Upper lobe of right lung (tissue), 1 donor: ENCODE results near the gene CLEC16A. TPM values are rescaled to one million over a fixed set of nuclear protein-coding genes. Genes with fewer than 3 reads are reported as not detected.

ENCODE experiments used
- ATAC-seq: fragments of 200-7000 bp; cut with Tn5 transposase; one replicate; pipeline ENCODE4 v1.9.1; 2020; ENCODE audit warnings: mild to moderate bottlenecking, moderate library complexity
- DNase-seq: peaks from one replicate; pipeline ENCODE4 v3.0.0-alpha.2; 2020
- H3K27ac ChIP-seq: fragments of 200-600 bp; one replicate; pipeline ENCODE4 v1.8.0; 2022
- H3K27me3 ChIP-seq: fragments of 200-600 bp; one replicate; pipeline ENCODE4 v1.8.0; 2022; ENCODE audit warnings: mild to moderate bottlenecking
- H3K36me3 ChIP-seq: fragments of 200-600 bp; one replicate; pipeline ENCODE4 v1.8.0; 2022
- H3K4me1 ChIP-seq: fragments of 200-600 bp; one replicate; pipeline ENCODE4 v1.8.0; 2022
- H3K4me3 ChIP-seq: fragments of 200-600 bp; one replicate; pipeline ENCODE4 v1.8.0; 2022; ENCODE audit warnings: mild to moderate bottlenecking
- H3K9me3 ChIP-seq: fragments of 200-600 bp; one replicate; pipeline ENCODE4 v1.8.0; 2022
- intact Hi-C: fragments of 100-400 bp; cut with DNase I; formaldehyde crosslinking; loops from one replicate; pipeline ENCODE4 v1.11.0; 2022
- total RNA-seq: library from RNA; stranded (reverse); fragmentation: NEBNext Ultra II Directional; extraction: Animal tissue kit (Norgen Biotek cat#: 25700); gene quantifications from one replicate; pipeline ENCODE4 v1.2.1, GENCODE V29; 2021
- TF ChIP-seq, protein P1 (sequence below): fragments of 200-600 bp; IDR thresholded peaks from one replicate; pipeline ENCODE4 v1.8.0; 2022; ENCODE audit warnings: antibody characterized with exemption
- donor health status: DM: no; HTN: yes; CAD: no; lungs with severe emphysema.

CLEC16A gene
- total RNA-seq, 1 donor from 2014 or later: 36.9 TPM

DNA sequence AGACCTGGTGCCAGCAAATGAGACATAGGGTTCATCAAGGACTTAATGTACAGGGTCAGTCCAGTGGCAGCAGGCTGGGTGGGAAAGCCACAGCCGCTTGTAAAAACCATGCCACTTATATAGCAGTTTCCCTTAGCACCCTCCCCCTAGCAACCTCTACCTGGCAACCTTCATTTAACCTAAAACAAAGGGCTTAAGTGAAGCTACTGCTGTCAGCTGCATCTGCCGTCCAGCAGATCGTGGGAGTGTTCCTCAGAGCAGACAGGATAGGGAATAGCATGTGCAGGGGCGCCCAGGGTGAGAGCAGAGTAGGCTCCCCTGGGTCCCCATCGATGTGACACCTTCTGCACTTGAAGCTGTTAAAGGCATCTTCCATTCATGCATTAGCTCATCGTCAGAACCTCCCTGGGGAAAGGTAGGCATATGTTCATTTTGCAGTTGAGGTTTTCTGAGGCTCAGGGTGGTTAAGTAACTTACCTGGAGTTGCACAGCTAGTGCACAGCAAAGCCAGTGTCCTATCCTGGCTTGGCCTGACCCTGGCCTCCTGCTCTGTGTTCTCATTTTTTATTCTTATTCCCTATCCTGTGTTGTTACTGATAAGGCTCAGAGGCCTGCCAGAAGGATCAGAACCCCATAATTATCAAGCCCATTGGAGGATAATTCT, 199.1 kb downstream of the CLEC16A start:
- intact Hi-C loops: no loop called here
- Histone ChIP-seq H3K9me3 (no peaks in the 10 kb centered on the region), H3K27me3 (no peaks in the 10 kb centered on the region), H3K4me1 (peaks cover 14% of the 10 kb centered on the region), H3K36me3 (no peaks in the 10 kb centered on the region), H3K27ac (no peak overlapping the region), H3K4me3 (no peak overlapping the region)
- ATAC-seq (no peak), DNase-seq (no peak)
- TF ChIP-seq, protein P1, sequence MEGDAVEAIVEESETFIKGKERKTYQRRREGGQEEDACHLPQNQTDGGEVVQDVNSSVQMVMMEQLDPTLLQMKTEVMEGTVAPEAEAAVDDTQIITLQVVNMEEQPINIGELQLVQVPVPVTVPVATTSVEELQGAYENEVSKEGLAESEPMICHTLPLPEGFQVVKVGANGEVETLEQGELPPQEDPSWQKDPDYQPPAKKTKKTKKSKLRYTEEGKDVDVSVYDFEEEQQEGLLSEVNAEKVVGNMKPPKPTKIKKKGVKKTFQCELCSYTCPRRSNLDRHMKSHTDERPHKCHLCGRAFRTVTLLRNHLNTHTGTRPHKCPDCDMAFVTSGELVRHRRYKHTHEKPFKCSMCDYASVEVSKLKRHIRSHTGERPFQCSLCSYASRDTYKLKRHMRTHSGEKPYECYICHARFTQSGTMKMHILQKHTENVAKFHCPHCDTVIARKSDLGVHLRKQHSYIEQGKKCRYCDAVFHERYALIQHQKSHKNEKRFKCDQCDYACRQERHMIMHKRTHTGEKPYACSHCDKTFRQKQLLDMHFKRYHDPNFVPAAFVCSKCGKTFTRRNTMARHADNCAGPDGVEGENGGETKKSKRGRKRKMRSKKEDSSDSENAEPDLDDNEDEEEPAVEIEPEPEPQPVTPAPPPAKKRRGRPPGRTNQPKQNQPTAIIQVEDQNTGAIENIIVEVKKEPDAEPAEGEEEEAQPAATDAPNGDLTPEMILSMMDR: no peak

DNA sequence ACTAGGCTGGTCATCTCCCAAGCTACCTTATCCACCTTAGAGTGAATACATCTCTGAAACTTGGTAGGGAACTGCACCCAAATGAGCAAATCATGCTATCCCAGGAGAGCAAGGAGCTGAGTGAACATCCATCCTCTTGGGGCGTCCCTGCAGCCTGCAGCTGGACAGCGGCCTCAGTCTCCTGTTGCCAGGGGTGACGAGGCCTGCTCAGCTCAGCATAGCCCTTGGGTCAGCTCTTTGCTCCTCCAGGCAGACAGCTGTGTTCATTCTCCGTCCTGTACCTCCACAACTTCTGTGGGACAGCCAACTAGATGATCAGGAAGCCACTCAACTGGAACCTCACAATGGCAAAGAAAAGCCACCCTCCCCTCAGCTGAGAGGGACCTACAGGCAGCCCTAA, 199.8 kb downstream of the CLEC16A start:
- no peak overlapping the region for H3K4me3 ChIP-seq
- H3K36me3 ChIP-seq: no peaks in the 10 kb centered on the region
- H3K27me3 ChIP-seq: no peaks in the 10 kb centered on the region
- TF ChIP-seq, protein P1: no peak
- H3K4me1 ChIP-seq: peaks cover 9% of the 10 kb centered on the region
- DNase-seq (no peak), ATAC-seq (no peak)
- no peak overlapping the region for H3K27ac ChIP-seq
- no peaks in the 10 kb centered on the region for H3K9me3 ChIP-seq
- intact Hi-C loops: no loop called here

DNA sequence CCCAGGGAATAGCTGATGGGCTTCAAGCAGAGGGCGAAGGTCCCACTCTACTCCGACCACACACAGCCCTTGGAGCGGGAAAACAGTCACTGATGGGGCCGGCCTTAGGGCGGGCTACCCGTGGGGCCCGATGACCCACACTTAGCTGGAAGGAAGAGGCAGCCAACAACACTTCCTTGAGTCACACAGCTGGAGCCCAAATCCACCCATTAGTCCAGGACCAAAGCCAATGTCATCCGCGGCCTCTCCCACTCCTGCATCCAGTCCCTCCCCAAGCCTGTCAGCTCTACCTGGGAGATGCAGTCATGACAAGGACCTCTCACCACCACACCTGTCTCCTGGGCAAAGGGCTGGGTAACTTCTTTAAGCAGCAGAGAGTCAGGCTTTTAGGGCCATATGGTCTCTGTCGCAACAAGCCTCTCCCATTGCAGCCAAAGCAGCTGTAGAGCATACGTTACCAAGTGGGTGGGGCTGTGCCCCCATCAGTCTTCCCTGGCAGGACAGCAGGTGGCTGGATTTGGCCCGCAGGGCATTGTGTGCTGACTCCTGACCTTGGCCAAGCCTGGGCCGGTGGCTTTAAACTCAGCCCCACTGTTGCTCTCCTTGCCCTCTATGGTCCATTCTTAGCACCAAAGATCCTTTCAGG, 200.9 kb downstream of the CLEC16A start:
- Histone ChIP-seq H3K9me3 (no peaks in the 10 kb centered on the region), H3K27me3 (no peaks in the 10 kb centered on the region), H3K4me1 (no peaks in the 10 kb centered on the region), H3K36me3 (no peaks in the 10 kb centered on the region), H3K4me3 (no peak overlapping the region), H3K27ac (no peak overlapping the region)
- DNase-seq (no peak), ATAC-seq (peak; percentile 12)
- TF ChIP-seq, protein P1: no peak
- intact Hi-C loops: no loop called here

DNA sequence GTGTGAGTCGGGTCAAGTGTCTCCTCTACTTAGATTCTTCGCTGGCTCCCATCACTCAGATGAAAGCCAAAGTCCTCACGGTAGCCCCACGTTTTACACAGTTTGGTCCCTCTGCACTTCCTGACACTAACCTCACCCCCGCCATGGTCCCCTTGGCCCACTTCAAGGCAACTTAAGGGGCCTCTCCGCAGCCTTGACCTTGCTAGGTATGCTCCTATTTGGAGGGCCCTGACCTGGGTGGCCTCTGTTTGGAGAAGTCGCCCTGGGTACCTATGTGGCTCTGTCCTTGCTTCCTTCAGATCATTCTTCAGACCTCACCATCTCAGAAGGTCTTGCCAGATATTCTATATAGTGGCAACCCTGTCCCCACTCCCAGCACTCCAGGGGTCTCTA, 201.5 kb downstream of the CLEC16A start:
- Histone ChIP-seq H3K27me3 (no peaks in the 10 kb centered on the region), H3K9me3 (no peaks in the 10 kb centered on the region), H3K36me3 (no peaks in the 10 kb centered on the region), H3K4me1 (no peaks in the 10 kb centered on the region), H3K4me3 (no peak overlapping the region), H3K27ac (no peak overlapping the region)
- no peak for ATAC-seq
- DNase-seq: no peak
- TF ChIP-seq, protein P1: no peak
- intact Hi-C loops: no loop called here

DNA sequence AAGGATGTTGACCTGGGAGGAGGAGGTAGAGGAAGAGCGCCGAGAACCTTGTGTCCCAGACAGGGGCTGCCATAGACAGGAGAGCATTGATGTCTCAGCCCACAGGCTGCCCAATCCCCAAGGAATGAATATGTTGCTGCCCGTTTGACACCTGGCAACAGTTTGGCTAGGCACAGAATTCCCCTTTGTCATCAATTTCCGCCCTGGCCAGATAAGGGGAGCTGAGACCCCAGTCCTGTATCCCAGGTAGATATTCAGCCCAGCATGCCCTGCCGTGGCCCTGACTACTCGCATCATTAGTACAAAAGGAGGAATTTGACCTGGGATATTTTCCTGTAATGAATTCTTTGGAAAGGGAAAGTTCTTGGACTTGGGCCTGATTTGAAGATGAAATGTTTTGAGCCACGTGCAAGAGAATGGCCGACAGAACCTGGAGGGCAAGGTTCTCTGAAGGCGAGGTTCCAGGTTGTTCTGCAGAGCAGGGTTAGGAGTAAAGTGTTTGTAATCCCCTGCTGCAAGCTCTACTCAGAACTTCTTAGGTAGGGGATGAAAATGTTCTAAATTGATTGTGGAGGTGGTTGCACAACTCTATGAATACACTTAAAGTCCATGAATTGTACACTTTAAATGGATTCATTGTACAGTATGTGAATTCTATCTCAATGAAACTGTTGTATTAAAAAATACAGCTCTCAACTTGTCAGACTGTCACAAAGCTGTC, 202.8 kb downstream of the CLEC16A start:
- intact Hi-C loops: no loop called here
- no peak for DNase-seq
- Histone ChIP-seq H3K27ac (no peak overlapping the region), H3K4me1 (no peaks in the 10 kb centered on the region), H3K27me3 (no peaks in the 10 kb centered on the region), H3K4me3 (no peak overlapping the region), H3K36me3 (no peaks in the 10 kb centered on the region), H3K9me3 (no peaks in the 10 kb centered on the region)
- TF ChIP-seq, protein P1: no peak
- ATAC-seq: no peak
